ENCODE measurements around the gene PPP3R1. TPM values are rescaled to one million over a fixed set of nuclear protein-coding genes. Genes with fewer than 3 reads are reported as not detected.

The PPP3R1 gene
- total RNA-seq, 1 experiment from 2014 or later: 74.2 TPM

GRCh38 chr2:68263632-68264031, 11.3 kb upstream of the PPP3R1 start:
- Mint-ChIP-seq H3K4me3 (no peak overlapping the region), H3K9me3 (no peaks in the 10 kb centered on the region), H3K36me3 (ENCODE audit: insufficient read depth in 1 of 3, low read depth in 3 of 3) (no peaks in the 10 kb centered on the region), H3K27me3 (ENCODE audit: low read depth) (no peaks in the 10 kb centered on the region; the same call in 1 of the 2 replicates), H3K27ac (peak overlapping the region in 1 of 3 experiments; percentile 85; a peak in 1 of 7 replicates), H3K4me1 (0 out of 4 replicates have a peak, but pooled peaks cover 0 to 2% of the 10 kb centered on the region in 2 experiments)
- Histone ChIP-seq H2BK12ac (ENCODE audit: insufficient read length, low read depth, low read length) (no peak overlapping the region), H3K27me3 (ENCODE audit: insufficient read depth, low read length) (no peaks in the 10 kb centered on the region), H3K27ac (ENCODE audit: insufficient read length, low read depth, low read length) (no peak overlapping the region), H4K20me1 (ENCODE audit: control insufficient read depth, insufficient read depth, insufficient read length) (no peaks in the 10 kb centered on the region), H3K23ac (ENCODE audit: insufficient read length, low read depth, low read length) (no peak overlapping the region), H3K14ac (ENCODE audit: insufficient read depth, low read length) (no peak overlapping the region), H3K79me2 (ENCODE audit: insufficient read depth, low read length) (no peaks in the 10 kb centered on the region), H3K9ac (ENCODE audit: extremely low read depth, insufficient read length, low read length) (no peak overlapping the region), H2BK15ac (ENCODE audit: low read depth, low read length) (no peak overlapping the region), H2BK120ac (ENCODE audit: low read depth, low read length, poor library complexity, severe bottlenecking) (no peak overlapping the region), H3K4ac (ENCODE audit: low read depth, low read length) (no peak overlapping the region), H3K79me1 (ENCODE audit: insufficient read depth, low read depth, low read length, poor library complexity, severe bottlenecking) (no peaks in the 10 kb centered on the region), H2AK5ac (ENCODE audit: insufficient read length, low read length) (no peak overlapping the region), H2BK20ac (ENCODE audit: low read depth, low read length, poor library complexity, severe bottlenecking) (no peak overlapping the region), H4K5ac (ENCODE audit: insufficient read length, low read depth, low read length) (no peak overlapping the region), H3K18ac (ENCODE audit: insufficient read length, low read depth, low read length) (no peak overlapping the region), H2BK5ac (ENCODE audit: insufficient read length, low read length) (no peak overlapping the region), H2AFZ (ENCODE audit: low read length) (no peak overlapping the region), H3K4me2 (ENCODE audit: insufficient read depth, insufficient read length, low read length) (no peak overlapping the region), H3K9me3 (ENCODE audit: control insufficient read depth, low read depth, low read length) (no peaks in the 10 kb centered on the region), H3T11ph (ENCODE audit: low read length) (no peak overlapping the region), H4K8ac (replicated peaks; ENCODE audit: insufficient read length, low read depth, low read length) (no peak overlapping the region), H3K4me1 (ENCODE audit: insufficient read depth, low read length) (no peaks in the 10 kb centered on the region), H3K56ac (ENCODE audit: insufficient read length, low read depth, low read length) (no peak overlapping the region), H4K91ac (ENCODE audit: insufficient read length, low read depth, low read length) (no peak overlapping the region), H3K23me2 (ENCODE audit: insufficient read length, low read depth, low read length, poor library complexity, severe bottlenecking) (no peaks in the 10 kb centered on the region)
- WGBS (ENCODE audit: extremely low coverage, insufficient read length, low lambda C conversion rate): no CpG with 5 or more reads among the region's 2 CpGs
- TF ChIP-seq CTCF (conservative IDR thresholded peaks at IDR 0.05): no peak
- no peak for DNase-seq

All from H9 (cell line).